KMS-11 (cell line): ENCODE results near the gene SCTR.

Source experiments
- H2AFZ ChIP-seq: fragments of 200-600 bp; sonication (generic); 2 replicates; pipeline ENCODE4 v1.6.1; 2016; ENCODE audit warnings: antibody characterized with exemption, mixed run types, low read depth
- H3K27ac ChIP-seq: fragments of 200-600 bp; sonication (generic); 2 replicates; pipeline ENCODE4 v1.6.1; 2016; ENCODE audit warnings: mild to moderate bottlenecking, mixed run types
- H3K27me3 ChIP-seq: fragments of 200-600 bp; sonication (generic); 2 replicates; pipeline ENCODE4 v1.6.1; 2017; ENCODE audit warnings: mild to moderate bottlenecking, low read depth, mixed run types, moderate library complexity; ENCODE audit not compliant: insufficient read depth
- H3K36me3 ChIP-seq: fragments of 200-600 bp; sonication (generic); 2 replicates; pipeline ENCODE4 v1.6.1; 2017; ENCODE audit warnings: mild to moderate bottlenecking, mixed run types; ENCODE audit not compliant: insufficient read depth
- H3K4me1 ChIP-seq: fragments of 200-600 bp; sonication (generic); 2 replicates; pipeline ENCODE4 v1.6.1; 2016; ENCODE audit warnings: mild to moderate bottlenecking, low read depth, mixed run types; ENCODE audit not compliant: poor library complexity, severe bottlenecking
- H3K4me2 ChIP-seq: fragments of 200-600 bp; sonication (generic); 2 replicates; pipeline ENCODE4 v1.7.0; 2016; ENCODE audit warnings: mild to moderate bottlenecking, mixed run types
- H3K4me3 ChIP-seq: fragments of 200-600 bp; sonication (generic); IDR thresholded peaks from 2 replicates; pipeline ENCODE4 v1.6.1; 2017; ENCODE audit warnings: low read depth, low read length, mixed read lengths; ENCODE audit not compliant: insufficient read depth
- H3K79me2 ChIP-seq: fragments of 200-600 bp; sonication (generic); 2 replicates; pipeline ENCODE4 v1.6.1; 2016; ENCODE audit warnings: low read depth, mixed run types; ENCODE audit not compliant: insufficient read depth
- H3K9ac ChIP-seq: fragments of 200-600 bp; sonication (generic); 2 replicates; pipeline ENCODE4 v1.6.1; 2016; ENCODE audit warnings: mild to moderate bottlenecking, mixed run types
- H4K20me1 ChIP-seq: fragments of 200-600 bp; sonication (generic); 2 replicates; pipeline ENCODE4 v1.6.1; 2016; ENCODE audit warnings: mild to moderate bottlenecking, mixed run types; ENCODE audit not compliant: insufficient read depth
- CTCF ChIP-seq: fragments of 200-600 bp; sonication (generic); conservative IDR thresholded peaks from 2 replicates; pipeline ENCODE4 v1.6.1; 2017; ENCODE audit warnings: low read depth, mild to moderate bottlenecking, antibody characterized with exemption, low read length, moderate library complexity, mixed read lengths

SCTR gene

GRCh38 chr2:119536211-119536610, 11.9 kb upstream of the SCTR start:
- no peaks in the 10 kb centered on the region for H3K27me3 ChIP-seq
- H3K9ac ChIP-seq = no peak overlapping the region
- peak overlapping the region; percentile 61; the same call in 1 of the 2 replicates for H3K27ac ChIP-seq
- no peak overlapping the region for H3K4me3 ChIP-seq
- peaks cover 23% of the 10 kb centered on the region for H3K4me1 ChIP-seq
- H3K36me3 ChIP-seq = no peaks in the 10 kb centered on the region
- H3K4me2 ChIP-seq = peak overlapping the region; percentile 60; the same call in 1 of the 2 replicates
- H3K79me2 ChIP-seq = no peaks in the 10 kb centered on the region
- no peak for TF ChIP-seq CTCF
- H4K20me1 ChIP-seq = no peaks in the 10 kb centered on the region
- H2AFZ ChIP-seq = no peak overlapping the region

- Histone ChIP-seq H2AFZ (no peak overlapping the region), H3K9ac (no peak overlapping the region), H3K27me3 (no peaks in the 10 kb centered on the region), H4K20me1 (no peaks in the 10 kb centered on the region), H3K27ac (no peak overlapping the region), H3K4me3 (no peak overlapping the region), H3K79me2 (no peaks in the 10 kb centered on the region), H3K36me3 (no peaks in the 10 kb centered on the region), H3K4me2 (no peak overlapping the region), H3K4me1 (peaks cover 23% of the 10 kb centered on the region)
- no peak for TF ChIP-seq CTCF
These were observed 9.3 kb upstream of the SCTR start for GRCh38 chr2:119533560-119533959.

- no peak for TF ChIP-seq CTCF
- Histone ChIP-seq H3K27me3 (no peaks in the 10 kb centered on the region), H4K20me1 (no peaks in the 10 kb centered on the region), H3K27ac (no peak overlapping the region), H3K4me1 (peaks cover 4% of the 10 kb centered on the region), H3K4me3 (no peak overlapping the region), H3K36me3 (no peaks in the 10 kb centered on the region), H2AFZ (no peak overlapping the region), H3K4me2 (no peak overlapping the region), H3K79me2 (no peaks in the 10 kb centered on the region), H3K9ac (no peak overlapping the region)
These were observed 7.0 kb upstream of the SCTR start for GRCh38 chr2:119531292-119531691.

- no peak overlapping the region for H3K4me3 ChIP-seq
- no peaks in the 10 kb centered on the region for H3K4me1 ChIP-seq
- no peaks in the 10 kb centered on the region for H3K27me3 ChIP-seq
- no peak overlapping the region for H3K4me2 ChIP-seq
- H2AFZ ChIP-seq = no peak overlapping the region
- no peaks in the 10 kb centered on the region for H3K36me3 ChIP-seq
- no peaks in the 10 kb centered on the region for H4K20me1 ChIP-seq
- no peak overlapping the region for H3K27ac ChIP-seq
- TF ChIP-seq CTCF = no peak
- H3K79me2 ChIP-seq = no peaks in the 10 kb centered on the region
- H3K9ac ChIP-seq = no peak overlapping the region
These were observed 3.7 kb upstream of the SCTR start for GRCh38 chr2:119527999-119528398.

- Histone ChIP-seq H2AFZ (no peak overlapping the region), H3K27me3 (no peaks in the 10 kb centered on the region), H3K4me2 (no peak overlapping the region), H3K79me2 (no peaks in the 10 kb centered on the region), H3K4me1 (no peaks in the 10 kb centered on the region), H3K9ac (no peak overlapping the region), H3K4me3 (no peak overlapping the region), H3K36me3 (no peaks in the 10 kb centered on the region), H4K20me1 (no peaks in the 10 kb centered on the region), H3K27ac (no peak overlapping the region)
- TF ChIP-seq CTCF = no peak
These were observed 1.3 kb upstream of the SCTR start for GRCh38 chr2:119525614-119526013.
